IMR-90 (cell line): ENCODE results near the gene SVIL.

Experiments used
- BHLHE40 ChIP-seq: fragments of 150-350 bp; IDR thresholded peaks from 2 replicates; pipeline ENCODE4 v1.6.1; 2016; ENCODE audit warnings: mild to moderate bottlenecking, low read depth, low read length
- MAZ ChIP-seq: IDR thresholded peaks from 2 replicates; pipeline ENCODE4 v1.6.1; 2012; ENCODE audit warnings: low read depth, mild to moderate bottlenecking, low read length, improper control_type of control experiment, moderate library complexity, borderline replicate concordance
- MXI1 ChIP-seq: IDR thresholded peaks from 2 replicates; pipeline ENCODE4 v1.6.1; 2012; ENCODE audit warnings: low read depth, mild to moderate bottlenecking, low read length, moderate library complexity, borderline replicate concordance
- POLR2A ChIP-seq: IDR thresholded peaks from 2 replicates; pipeline ENCODE4 v1.6.1; 2012; ENCODE audit warnings: mild to moderate bottlenecking, low read depth, low read length
- RAD21 ChIP-seq: IDR thresholded peaks from 2 replicates; pipeline ENCODE4 v1.6.1; 2012; ENCODE audit warnings: low read length, improper control_type of control experiment
- SMC3 ChIP-seq: fragments of 150-350 bp; IDR thresholded peaks from 2 replicates; pipeline ENCODE4 v1.6.1; 2016; ENCODE audit warnings: low read depth, mild to moderate bottlenecking, antibody characterized with exemption, low read length, moderate library complexity
- TF ChIP-seq, protein P1 (sequence below): conservative IDR thresholded peaks from 2 replicates; pipeline ENCODE4 v1.5.1; 2012; ENCODE audit warnings: mild to moderate bottlenecking, low read depth, low read length, improper control_type of control experiment
- TF ChIP-seq, protein P2 (sequence below): fragments of 150-350 bp; IDR thresholded peaks from 2 replicates; pipeline ENCODE4 v1.6.1; 2017; ENCODE audit warnings: mild to moderate bottlenecking, antibody characterized with exemption, low read length, low read depth
- TF ChIP-seq, protein P3 (sequence below): fragments of 150-350 bp; IDR thresholded peaks from 2 replicates; pipeline ENCODE4 v1.6.1; 2016; ENCODE audit warnings: low read depth, mild to moderate bottlenecking, low read length, moderate library complexity, borderline replicate concordance

DNA sequence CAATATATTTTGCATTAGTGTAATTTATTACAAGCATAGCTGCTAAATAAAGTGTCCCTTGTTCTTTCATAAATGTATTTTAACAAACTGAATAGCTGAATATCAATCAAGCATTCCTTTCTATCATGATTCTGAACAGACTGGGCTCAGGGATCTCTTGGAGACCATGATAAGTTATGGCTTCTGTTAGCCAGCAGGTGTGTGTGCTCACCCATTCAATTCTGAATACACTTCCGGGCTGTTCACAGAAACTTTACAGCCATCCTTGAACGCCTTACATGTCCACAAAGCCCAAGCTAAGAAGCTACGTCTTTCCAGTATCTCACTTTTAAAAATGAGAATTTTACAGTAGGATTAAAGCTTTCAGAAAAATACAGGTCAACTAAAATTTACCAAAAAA is 115.1 kb downstream of the SVIL start:
- TF ChIP-seq POLR2A = no peak
- TF ChIP-seq, protein P1, sequence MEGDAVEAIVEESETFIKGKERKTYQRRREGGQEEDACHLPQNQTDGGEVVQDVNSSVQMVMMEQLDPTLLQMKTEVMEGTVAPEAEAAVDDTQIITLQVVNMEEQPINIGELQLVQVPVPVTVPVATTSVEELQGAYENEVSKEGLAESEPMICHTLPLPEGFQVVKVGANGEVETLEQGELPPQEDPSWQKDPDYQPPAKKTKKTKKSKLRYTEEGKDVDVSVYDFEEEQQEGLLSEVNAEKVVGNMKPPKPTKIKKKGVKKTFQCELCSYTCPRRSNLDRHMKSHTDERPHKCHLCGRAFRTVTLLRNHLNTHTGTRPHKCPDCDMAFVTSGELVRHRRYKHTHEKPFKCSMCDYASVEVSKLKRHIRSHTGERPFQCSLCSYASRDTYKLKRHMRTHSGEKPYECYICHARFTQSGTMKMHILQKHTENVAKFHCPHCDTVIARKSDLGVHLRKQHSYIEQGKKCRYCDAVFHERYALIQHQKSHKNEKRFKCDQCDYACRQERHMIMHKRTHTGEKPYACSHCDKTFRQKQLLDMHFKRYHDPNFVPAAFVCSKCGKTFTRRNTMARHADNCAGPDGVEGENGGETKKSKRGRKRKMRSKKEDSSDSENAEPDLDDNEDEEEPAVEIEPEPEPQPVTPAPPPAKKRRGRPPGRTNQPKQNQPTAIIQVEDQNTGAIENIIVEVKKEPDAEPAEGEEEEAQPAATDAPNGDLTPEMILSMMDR = no peak
- TF ChIP-seq, protein P2, sequence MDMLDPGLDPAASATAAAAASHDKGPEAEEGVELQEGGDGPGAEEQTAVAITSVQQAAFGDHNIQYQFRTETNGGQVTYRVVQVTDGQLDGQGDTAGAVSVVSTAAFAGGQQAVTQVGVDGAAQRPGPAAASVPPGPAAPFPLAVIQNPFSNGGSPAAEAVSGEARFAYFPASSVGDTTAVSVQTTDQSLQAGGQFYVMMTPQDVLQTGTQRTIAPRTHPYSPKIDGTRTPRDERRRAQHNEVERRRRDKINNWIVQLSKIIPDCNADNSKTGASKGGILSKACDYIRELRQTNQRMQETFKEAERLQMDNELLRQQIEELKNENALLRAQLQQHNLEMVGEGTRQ = no peak
- TF ChIP-seq RAD21 = no peak
- TF ChIP-seq MXI1 = no peak
- TF ChIP-seq, protein P3, sequence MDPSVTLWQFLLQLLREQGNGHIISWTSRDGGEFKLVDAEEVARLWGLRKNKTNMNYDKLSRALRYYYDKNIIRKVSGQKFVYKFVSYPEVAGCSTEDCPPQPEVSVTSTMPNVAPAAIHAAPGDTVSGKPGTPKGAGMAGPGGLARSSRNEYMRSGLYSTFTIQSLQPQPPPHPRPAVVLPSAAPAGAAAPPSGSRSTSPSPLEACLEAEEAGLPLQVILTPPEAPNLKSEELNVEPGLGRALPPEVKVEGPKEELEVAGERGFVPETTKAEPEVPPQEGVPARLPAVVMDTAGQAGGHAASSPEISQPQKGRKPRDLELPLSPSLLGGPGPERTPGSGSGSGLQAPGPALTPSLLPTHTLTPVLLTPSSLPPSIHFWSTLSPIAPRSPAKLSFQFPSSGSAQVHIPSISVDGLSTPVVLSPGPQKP = no peak
- no peak for TF ChIP-seq BHLHE40
- TF ChIP-seq SMC3 = no peak
- TF ChIP-seq MAZ = no peak
